CD4-positive, alpha-beta T cell treated with Interleukin-17A for 1 hour (primary cell): ENCODE measurements around the gene SPRED3.
A peak's percentile ranks its signal among the peaks of the same experiment; 100 is the strongest.
"Not testable (repeated sequence)": the region's sequence is repeated elsewhere in the genome, so short reads cannot be mapped to it uniquely, and the experiment has no call there.

Source experiments
- DNase-seq: peaks from one replicate; pipeline ENCODE4 v3.0.0-alpha.2; 2020

SPRED3 gene

GRCh38 chr19:38392707-38393308, 4.3 kb downstream of the SPRED3 start:
- no peak for DNase-seq

DNA sequence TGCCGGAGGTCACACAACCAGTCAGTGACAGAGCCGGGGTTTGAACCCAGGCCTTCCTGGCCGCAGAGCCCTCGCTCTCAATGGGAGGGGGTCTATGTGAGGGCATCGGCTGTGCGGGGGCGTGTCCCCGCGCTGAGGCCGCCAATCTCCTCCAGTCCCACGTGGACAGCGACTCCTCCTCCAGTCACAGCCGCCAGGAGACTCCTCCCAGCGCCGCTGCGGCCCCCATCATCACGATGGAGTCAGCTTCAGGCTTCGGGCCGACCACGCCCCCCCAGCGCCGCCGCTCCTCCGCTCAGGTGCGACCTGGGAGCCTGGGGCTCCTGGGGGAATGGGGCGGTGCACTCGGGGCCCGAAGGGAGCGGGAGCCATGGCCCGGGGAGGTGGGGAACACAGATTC, 6.0 kb downstream of the SPRED3 start:
- DNase-seq = peak; percentile 79

- DNase-seq = peak; percentile 42
Measured at GRCh38 chr19:38395381-38396114, 7.1 kb downstream of the SPRED3 start.

DNA sequence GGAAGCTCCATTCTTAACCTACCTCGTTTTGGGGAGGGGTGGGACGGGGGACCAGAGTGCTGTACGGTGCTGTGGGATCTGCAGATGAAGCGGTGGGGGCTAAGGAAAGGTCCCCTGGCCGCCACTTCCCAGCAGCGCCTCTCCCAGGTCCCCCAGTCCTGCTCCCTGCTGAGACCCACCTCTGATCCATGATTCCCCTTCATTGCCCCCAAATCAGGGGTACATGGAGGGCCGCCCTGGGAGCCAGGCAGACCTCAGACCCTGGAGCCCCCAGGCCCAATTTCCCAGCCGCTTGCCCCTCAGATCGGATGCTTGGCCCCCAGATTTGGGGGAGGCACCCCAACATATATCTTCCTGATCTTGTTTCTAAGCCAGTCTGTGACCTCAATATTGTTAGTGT, 10.6 kb downstream of the SPRED3 start:
- DNase-seq = no peak

- no peak for DNase-seq
Measured at GRCh38 chr19:38399537-38399936, 11.0 kb downstream of the SPRED3 start.

- DNase-seq = no peak
Measured at GRCh38 chr19:38400361-38400760, 11.9 kb downstream of the SPRED3 start.

DNA sequence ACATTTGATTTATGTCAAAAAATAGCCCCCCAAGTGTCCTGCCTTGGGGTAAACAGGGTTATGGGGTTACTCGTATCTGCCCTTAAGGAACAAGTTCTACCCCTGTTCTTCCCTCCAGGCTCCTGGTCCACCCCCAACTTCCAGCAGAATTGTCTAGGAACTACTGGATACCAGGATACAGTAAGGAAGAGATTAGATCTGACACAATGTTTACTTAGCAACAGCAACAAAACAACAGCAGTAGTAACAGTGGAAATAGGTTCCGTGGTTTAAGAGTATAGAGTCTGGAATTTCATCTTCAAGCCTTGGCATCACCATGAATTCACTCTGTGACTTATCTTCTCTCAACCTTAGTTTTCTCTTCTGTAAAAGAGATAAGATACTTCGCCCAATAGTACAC, 12.7 kb downstream of the SPRED3 start:
- no peak for DNase-seq

- no peak for DNase-seq
Measured at GRCh38 chr19:38402623-38402966, 14.1 kb downstream of the SPRED3 start.

DNA sequence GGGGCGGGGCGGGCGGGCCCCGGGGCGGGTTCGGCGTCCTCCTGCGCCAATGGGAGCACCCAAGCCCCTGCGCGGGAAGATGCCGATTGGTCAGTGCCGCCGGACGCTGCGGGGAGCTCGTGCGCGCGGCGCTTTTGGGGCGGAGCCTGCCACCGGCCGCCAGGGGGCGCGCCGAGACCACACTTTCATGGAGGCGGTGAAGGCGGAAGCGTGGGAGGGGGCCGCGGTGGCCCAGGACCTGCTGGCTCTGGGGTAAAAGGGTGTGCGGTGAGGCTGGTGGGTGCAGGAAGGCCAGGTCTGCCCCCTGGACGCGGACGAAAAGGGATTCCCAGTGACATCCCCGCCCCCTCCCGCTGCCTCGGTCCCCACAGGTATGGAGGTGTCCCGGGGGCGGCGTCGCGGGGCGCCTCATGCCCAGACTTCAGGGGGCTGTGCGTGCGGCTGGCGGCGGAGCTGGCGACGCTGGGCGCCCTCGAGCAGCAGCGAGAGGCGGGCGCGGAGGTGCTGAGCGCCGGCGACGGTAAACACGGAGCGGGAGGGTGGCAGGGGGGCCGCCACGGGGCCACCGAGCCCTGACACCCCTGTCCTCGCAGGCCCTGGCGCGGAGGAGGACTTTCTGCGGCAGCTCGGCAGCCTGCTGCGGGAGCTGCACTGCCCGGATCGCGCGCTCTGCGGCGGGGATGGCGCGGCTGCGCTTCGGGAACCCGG, 14.6 kb downstream of the SPRED3 start, which contains the start of gene FAM98C:
FAM98C (plus strand) TSS at position 127 of the 708 bp plus-strand sequence; CDS start at position 188, 61 bp downstream.
- DNase-seq = peak; percentile 98

DNA sequence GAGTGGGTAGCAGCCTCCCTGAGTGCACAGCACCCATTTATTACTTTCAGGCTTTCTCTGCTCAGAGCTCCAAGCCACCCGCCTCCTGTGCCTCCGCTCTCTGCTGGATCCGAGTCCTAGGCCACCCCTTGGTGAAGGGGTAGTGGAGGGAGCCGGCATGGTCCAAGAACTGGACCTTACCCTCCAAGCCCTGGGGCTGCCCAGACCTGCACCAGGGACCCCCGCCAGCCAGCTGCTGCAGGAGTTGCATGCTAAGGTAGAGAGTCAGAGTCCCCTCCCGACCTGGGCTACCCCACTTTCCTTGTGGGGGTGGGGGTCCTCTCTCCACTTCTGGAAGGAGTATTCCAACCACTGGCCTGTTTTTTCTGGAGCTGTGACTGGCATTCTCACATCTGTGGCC, 16.4 kb downstream of the SPRED3 start:
- DNase-seq = no peak

DNA sequence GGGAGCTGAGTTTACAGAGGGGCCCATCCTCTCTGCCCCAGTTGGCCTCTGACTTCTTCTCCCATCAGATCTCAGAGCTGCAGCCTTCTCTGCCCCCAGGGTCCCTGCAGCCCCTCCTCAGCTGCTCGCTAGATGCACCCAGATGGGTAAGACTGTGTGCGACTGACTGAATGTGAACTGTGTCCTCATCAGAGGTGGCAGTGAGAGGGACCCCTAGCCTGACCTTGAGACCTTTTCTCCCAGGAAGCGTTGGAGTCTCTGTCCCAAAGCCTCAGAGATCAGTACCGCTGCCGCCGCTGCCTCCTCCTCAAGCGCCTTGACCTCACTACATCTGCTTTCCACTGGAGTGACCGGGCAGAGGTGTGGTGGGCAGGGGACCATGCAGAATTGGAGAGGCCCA, 16.8 kb downstream of the SPRED3 start:
- DNase-seq = no peak

GRCh38 chr19:38409631-38410133, 21.2 kb downstream of the SPRED3 start:
- DNase-seq = no peak

- not testable (repeated sequence) for DNase-seq
Measured at GRCh38 chr19:38410407-38410806, 21.9 kb downstream of the SPRED3 start.

GRCh38 chr19:38411041-38411712, 22.7 kb downstream of the SPRED3 start:
- no peak for DNase-seq

- not testable (repeated sequence) for DNase-seq
Measured at GRCh38 chr19:38411898-38412297, 23.4 kb downstream of the SPRED3 start.

- no peak for DNase-seq
Measured at GRCh38 chr19:38412491-38412890, 24.0 kb downstream of the SPRED3 start.

- no peak for DNase-seq
Measured at GRCh38 chr19:38412961-38413360, 24.5 kb downstream of the SPRED3 start.

DNA sequence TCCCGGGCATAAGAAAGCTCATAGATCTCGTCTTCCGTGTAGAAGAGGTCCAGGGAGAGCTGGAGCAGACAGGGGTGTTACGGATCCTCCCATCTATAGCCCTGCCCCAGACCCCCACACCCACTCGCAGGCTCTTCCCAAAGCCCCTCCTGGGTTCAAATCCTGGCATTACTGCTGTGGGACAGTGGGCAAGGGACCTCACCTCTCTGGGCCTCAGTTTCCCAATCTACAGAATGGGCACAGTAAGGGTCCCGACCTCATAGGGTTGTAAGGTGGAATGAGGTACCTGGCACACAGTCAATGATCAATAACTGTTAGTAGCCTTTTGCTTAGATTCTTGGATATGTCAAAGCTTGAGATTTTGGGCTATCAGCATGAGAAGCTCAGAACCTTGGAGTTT, 24.9 kb downstream of the SPRED3 start:
- no peak for DNase-seq

GRCh38 chr19:38417146-38417543, 28.6 kb downstream of the SPRED3 start:
- no peak for DNase-seq

DNA sequence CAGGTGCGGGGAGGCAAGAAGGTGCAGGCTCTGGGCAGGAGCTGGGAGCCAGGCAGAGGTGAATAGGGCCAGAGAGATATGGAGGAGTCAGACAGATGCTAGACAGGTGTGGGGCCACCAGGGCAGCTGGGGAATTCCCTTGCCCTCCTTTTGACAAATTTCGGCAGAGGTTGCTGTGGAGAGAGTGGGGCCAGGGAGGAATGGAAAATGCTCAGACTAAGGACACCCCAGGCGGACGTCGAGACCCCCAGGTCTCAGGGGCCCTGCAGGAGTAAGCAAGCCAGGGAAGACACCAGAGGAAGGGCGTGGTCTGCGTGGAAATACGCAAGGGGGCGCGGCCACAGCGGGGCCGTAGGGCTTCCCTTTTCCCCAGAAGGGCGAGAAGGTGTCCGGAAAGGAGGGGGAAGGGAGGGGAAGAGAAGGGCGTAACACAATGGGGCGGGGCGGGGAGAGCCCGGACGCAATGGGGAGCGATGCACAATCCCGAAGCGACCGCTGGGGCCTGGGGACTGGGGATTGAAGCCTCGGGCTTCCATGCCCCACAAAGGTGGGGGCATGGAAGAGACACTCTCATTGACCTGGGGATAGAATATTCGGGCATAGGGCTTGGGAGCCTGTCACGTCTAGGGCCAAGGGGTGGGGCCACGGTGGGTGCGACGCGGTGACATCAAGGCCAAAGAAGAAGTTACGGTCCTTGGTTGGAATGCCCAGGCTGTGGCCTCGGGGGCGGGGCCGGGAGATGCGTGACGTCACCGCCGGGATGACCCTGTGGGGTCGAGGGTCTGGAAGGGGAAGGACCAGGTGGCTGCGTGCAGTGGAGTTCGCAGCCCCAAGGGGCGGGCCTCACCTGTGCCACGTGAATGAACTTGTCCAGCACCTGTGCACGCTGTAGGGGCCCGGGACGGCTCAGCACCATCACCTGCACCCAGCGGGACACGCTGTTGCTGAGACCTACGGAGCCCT, 29.3 kb downstream of the SPRED3 start:
- DNase-seq = peak; percentile 73

DNA sequence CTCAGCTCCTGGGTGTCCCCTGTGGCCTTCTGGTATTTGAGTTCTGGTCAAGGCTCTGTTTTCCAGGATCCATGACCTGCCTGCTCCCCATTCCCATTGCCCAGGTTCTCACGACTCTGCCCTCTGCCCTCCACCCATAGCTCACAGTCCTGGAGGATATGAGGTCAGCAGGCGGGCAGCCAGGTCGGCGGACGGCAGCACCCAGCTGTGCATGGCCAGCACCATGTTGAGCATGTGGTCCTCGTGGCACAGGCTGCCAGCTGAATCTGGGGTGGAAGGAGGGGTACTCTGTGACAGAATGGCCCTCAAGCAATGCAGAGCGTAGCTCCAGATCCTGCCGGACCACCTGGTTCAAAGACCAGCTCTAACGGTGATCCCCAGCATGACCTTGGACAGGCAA, 32.4 kb downstream of the SPRED3 start:
- no peak for DNase-seq

DNA sequence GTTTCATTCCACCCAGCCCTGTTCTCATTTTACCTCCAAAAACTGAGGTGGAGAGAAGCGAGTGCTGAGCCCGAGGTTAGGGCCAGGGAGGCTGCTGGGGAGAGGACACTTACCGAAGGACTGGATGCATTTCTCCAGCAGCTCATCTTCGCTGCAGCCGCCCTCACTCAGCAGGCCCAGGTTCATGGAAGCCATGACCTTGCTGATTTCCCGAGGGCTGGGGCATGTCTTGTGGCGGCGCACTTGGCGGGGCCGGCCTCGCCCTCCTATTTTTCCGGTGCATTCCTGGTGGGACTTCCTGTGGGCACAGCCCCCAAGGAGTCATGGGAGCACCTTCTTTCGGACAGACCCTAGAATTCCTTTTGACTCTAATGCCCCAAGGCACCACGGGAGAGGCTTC, 33.4 kb downstream of the SPRED3 start:
- no peak for DNase-seq
